ENCODE results near the gene UBE2K. TPM values are rescaled to one million over a fixed set of nuclear protein-coding genes. Genes with fewer than 3 reads are reported as not detected.

Gene UBE2K
- total and polyA plus RNA-seq, 2 of the 13 experiments (the other 11 are each of a cell fraction or from before 2014, with no cell fraction given) = 36.2 to 81.0 TPM

- TF ChIP-seq KIAA2018 (CRISPR knock-in tag; IDR thresholded peaks at IDR 0.05; ENCODE audit: borderline replicate concordance) (no peak), SRY (CRISPR knock-in tag; IDR thresholded peaks at IDR 0.05) (0 out of 2 replicates have a peak, but pooled peaks have one; percentile 42), YY1 (IDR thresholded peaks at IDR 0.05; ENCODE audit: insufficient read depth, insufficient replicate concordance, low read depth, low read length) (no peak), RFX3 (CRISPR knock-in tag; IDR thresholded peaks at IDR 0.05) (no peak), ZC3H4 (CRISPR knock-in tag; IDR thresholded peaks at IDR 0.05; ENCODE audit: borderline replicate concordance) (no peak), CHD2 (IDR thresholded peaks at IDR 0.05; ENCODE audit: low read depth, low read length) (no peak), POLR2A (IDR thresholded peaks at IDR 0.05; ENCODE audit: insufficient read depth in 1 of 2, low read depth in 2 of 2, low read length in 2 of 2) (no peak; a peak in 2 of 4 replicates), NFKBIZ (CRISPR knock-in tag; IDR thresholded peaks at IDR 0.05) (0 out of 2 replicates have a peak, but pooled peaks have one; percentile 0), TBX2 (CRISPR knock-in tag; IDR thresholded peaks at IDR 0.05; ENCODE audit: borderline replicate concordance) (no peak), ZNF207 (IDR thresholded peaks at IDR 0.05; ENCODE audit: borderline replicate concordance) (no peak), ZNF362 (CRISPR knock-in tag; IDR thresholded peaks at IDR 0.05; ENCODE audit: borderline replicate concordance) (no peak), HOXA3 (CRISPR knock-in tag; IDR thresholded peaks at IDR 0.05) (no peak), ZNF350 (CRISPR knock-in tag; IDR thresholded peaks at IDR 0.05; ENCODE audit: borderline replicate concordance, low read depth) (no peak), ZSCAN31 (CRISPR knock-in tag; IDR thresholded peaks at IDR 0.05; ENCODE audit: low read depth) (no peak), BORCS8-MEF2B (CRISPR knock-in tag; IDR thresholded peaks at IDR 0.05) (0 out of 2 replicates have a peak, but pooled peaks have one; percentile 23)
- TF ChIP-seq, protein P1, sequence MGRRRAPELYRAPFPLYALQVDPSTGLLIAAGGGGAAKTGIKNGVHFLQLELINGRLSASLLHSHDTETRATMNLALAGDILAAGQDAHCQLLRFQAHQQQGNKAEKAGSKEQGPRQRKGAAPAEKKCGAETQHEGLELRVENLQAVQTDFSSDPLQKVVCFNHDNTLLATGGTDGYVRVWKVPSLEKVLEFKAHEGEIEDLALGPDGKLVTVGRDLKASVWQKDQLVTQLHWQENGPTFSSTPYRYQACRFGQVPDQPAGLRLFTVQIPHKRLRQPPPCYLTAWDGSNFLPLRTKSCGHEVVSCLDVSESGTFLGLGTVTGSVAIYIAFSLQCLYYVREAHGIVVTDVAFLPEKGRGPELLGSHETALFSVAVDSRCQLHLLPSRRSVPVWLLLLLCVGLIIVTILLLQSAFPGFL (CRISPR knock-in tag; IDR thresholded peaks at IDR 0.05) = no peak
- TF ChIP-seq, protein P2, sequence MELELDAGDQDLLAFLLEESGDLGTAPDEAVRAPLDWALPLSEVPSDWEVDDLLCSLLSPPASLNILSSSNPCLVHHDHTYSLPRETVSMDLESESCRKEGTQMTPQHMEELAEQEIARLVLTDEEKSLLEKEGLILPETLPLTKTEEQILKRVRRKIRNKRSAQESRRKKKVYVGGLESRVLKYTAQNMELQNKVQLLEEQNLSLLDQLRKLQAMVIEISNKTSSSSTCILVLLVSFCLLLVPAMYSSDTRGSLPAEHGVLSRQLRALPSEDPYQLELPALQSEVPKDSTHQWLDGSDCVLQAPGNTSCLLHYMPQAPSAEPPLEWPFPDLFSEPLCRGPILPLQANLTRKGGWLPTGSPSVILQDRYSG (CRISPR knock-in tag; IDR thresholded peaks at IDR 0.05) = no peak
These were observed 581 bp downstream of the UBE2K start (continued) for GRCh38 chr4:39698424-39699009.

Measured in HepG2 (cell line).